Gastroesophageal sphincter (tissue), 4 donors: ENCODE data around the gene SLC25A31. TPM values are rescaled to one million over a fixed set of nuclear protein-coding genes. Genes with fewer than 3 reads are reported as not detected.

Source experiments
- ATAC-seq: fragments of 150-250 bp; one replicate; pipeline ENCODE4 v1.9.1; 2016; ENCODE audit warnings: mild to moderate bottlenecking, moderate library complexity
- H3K27ac ChIP-seq, 4 donors: fragments of 200-600 bp; sonication (generic) in 3 of 4; 1 replicate in 3 of 4; 2 replicates in 1 of 4; pipeline ENCODE4 v1.5.1; 2016 to 2019
- H3K27me3 ChIP-seq: fragments of 200-600 bp; sonication (generic); one replicate; pipeline ENCODE4 v1.5.1; 2019
- H3K36me3 ChIP-seq, 2 donors: fragments of 200-600 bp; sonication (generic); one replicate each; pipeline ENCODE4 v1.5.1; 2019; ENCODE audit warnings: control low read depth in 1 of 2
- H3K4me1 ChIP-seq, 3 donors: fragments of 200-600 bp; sonication (generic); 1 replicate in 2 of 3; 2 replicates in 1 of 3; pipeline ENCODE4 v1.5.1; 2016 to 2019; ENCODE audit warnings: control low read depth in 2 of 3
- H3K4me3 ChIP-seq, 2 donors: fragments of 200-600 bp; sonication (generic); one replicate each; pipeline ENCODE4 v1.5.1; 2019; ENCODE audit warnings: mild to moderate bottlenecking in 1 of 2, moderate library complexity in 1 of 2
- H3K9me3 ChIP-seq, 3 donors: fragments of 200-600 bp; sonication (generic); one replicate each; pipeline ENCODE4 v1.5.1; 2017 to 2019; ENCODE audit warnings: control low read depth in 2 of 3
- EP300 ChIP-seq: sonication (generic); formaldehyde crosslinking; IDR thresholded peaks from one replicate; pipeline ENCODE4 v1.6.1; 2017; ENCODE audit warnings: antibody characterized with exemption, mild to moderate bottlenecking
- POLR2A ChIP-seq, 2 donors: fragments of 450-650 bp; IDR thresholded peaks; one replicate each; pipeline ENCODE4 v1.6.1; 2017; ENCODE audit warnings: antibody characterized with exemption in 2 of 2, mild to moderate bottlenecking in 2 of 2, moderate library complexity in 1 of 2
- POLR2AphosphoS5 ChIP-seq: sonication (generic); formaldehyde crosslinking; IDR thresholded peaks from one replicate; pipeline ENCODE4 v1.6.1; 2017; ENCODE audit warnings: antibody characterized with exemption
- WGBS, 2 donors: methylation state at CpG; one replicate each; pipeline ENCODE4 v1.1.5; 2018; ENCODE audit warnings: low coverage in 1 of 2; 5-methylcytosine and 5-hydroxymethylcytosine counted together
- total RNA-seq, 4 donors: library from RNA; depleted of rRNA; stranded (reverse); fragments of >200 nt; gene quantifications; one replicate each; pipeline ENCODE4 v1.1.0, GENCODE V29; 2016
- TF ChIP-seq, protein P1 (sequence below), 4 experiments: fragments of 200-600 bp in 2 of 4; fragments of 450-650 bp in 2 of 4; sonication (generic) in 1 of 4; IDR thresholded peaks; one replicate each; pipeline ENCODE4 v1.5.1; 2017 to 2019; ENCODE audit warnings: antibody characterized with exemption in 4 of 4, mild to moderate bottlenecking in 2 of 4, moderate library complexity in 2 of 4

Gene SLC25A31
- total RNA-seq, 4 donors from 2014 or later, result not detected

DNA sequence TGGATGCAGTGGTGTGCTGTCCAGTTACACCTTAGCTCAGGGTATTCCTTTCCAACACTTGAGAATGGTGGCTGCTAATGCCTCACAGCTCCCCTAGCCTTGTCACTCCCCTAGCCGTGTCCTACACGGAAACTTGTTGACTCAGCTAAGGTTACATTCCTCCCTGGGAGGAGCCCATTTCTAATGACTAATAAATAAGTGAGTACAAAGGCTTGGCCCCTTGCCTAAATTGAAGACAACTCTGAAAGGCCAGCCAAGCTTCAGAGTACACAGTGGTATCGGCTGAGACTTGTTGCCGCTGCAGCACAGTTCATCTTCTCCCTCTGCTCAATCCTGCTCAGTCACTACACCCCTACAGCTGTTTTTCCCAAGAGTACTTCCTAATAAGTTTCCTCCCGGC is 21.2 kb upstream of the SLC25A31 start:
- peaks cover 0 to 8% (median 0%) of the 10 kb centered on the region in 3 donors for H3K4me1 ChIP-seq
- no peak overlapping the region for H3K4me3 ChIP-seq
- H3K27me3 ChIP-seq, result no peaks in the 10 kb centered on the region
- peak; percentile 37 for TF ChIP-seq POLR2AphosphoS5
- TF ChIP-seq, protein P1, sequence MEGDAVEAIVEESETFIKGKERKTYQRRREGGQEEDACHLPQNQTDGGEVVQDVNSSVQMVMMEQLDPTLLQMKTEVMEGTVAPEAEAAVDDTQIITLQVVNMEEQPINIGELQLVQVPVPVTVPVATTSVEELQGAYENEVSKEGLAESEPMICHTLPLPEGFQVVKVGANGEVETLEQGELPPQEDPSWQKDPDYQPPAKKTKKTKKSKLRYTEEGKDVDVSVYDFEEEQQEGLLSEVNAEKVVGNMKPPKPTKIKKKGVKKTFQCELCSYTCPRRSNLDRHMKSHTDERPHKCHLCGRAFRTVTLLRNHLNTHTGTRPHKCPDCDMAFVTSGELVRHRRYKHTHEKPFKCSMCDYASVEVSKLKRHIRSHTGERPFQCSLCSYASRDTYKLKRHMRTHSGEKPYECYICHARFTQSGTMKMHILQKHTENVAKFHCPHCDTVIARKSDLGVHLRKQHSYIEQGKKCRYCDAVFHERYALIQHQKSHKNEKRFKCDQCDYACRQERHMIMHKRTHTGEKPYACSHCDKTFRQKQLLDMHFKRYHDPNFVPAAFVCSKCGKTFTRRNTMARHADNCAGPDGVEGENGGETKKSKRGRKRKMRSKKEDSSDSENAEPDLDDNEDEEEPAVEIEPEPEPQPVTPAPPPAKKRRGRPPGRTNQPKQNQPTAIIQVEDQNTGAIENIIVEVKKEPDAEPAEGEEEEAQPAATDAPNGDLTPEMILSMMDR (IDR thresholded peaks at IDR 0.05), result no peak
- 31% methylated on average over 5 of the region's 5 CpGs for WGBS, 2 donors
- no peaks in the 10 kb centered on the region for H3K9me3 ChIP-seq
- ATAC-seq, result peak; percentile 50
- no peak overlapping the region for H3K27ac ChIP-seq
- H3K36me3 ChIP-seq, result peaks cover 0 to 58% of the 10 kb centered on the region in 2 donors

DNA sequence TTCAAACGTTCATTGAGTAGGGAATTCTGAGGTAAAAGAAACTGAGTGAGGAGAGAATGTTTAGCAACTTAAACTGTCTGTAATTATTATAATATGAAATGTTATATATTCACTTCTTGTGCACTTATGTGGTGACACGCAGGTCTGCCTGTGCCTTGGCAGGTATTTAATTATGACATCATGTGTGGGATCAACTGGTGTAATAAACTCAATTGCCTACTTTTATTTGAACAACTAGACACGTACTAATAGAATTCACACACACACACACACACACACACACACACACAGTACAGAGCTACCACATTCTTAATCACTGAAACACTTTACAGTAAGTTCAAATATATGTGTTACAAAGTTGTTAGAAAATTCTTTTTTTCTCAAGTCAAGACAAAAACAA is 20.7 kb upstream of the SLC25A31 start:
- H3K27ac ChIP-seq, result no peak overlapping the region
- no peak for ATAC-seq
- peaks cover 0 to 8% (median 0%) of the 10 kb centered on the region in 3 donors for H3K4me1 ChIP-seq
- no peaks in the 10 kb centered on the region for H3K27me3 ChIP-seq
- no peak for TF ChIP-seq EP300
- TF ChIP-seq, protein P1 (IDR thresholded peaks at IDR 0.05), result no peak
- TF ChIP-seq POLR2AphosphoS5, result no peak
- TF ChIP-seq POLR2A (IDR thresholded peaks at IDR 0.05), result no peak
- 54 to 63% methylated on average over 3 of the region's 3 CpGs for WGBS, 2 donors
- H3K9me3 ChIP-seq, result no peaks in the 10 kb centered on the region
- no peak overlapping the region for H3K4me3 ChIP-seq
- H3K36me3 ChIP-seq, result peaks cover 0 to 58% of the 10 kb centered on the region in 2 donors

DNA sequence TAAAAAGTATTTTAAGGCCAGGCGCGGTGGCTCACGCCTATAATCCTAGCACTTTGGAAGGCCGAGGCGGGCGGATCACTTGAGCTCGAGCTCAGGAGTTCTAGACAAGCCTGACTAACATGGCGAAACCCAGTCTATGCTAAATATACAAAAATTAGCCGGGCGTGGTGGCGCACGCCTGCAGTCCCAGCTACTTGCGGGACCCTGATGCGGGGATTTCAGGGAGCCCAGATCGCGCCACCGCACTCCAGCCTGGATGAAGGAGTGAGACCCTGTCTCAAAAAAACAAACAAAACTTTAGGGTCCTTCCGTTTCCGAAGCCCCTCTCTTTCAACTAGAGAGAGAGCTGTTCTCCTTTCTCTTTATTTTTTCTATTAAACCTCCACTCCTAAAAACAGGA is 1.2 kb downstream of the SLC25A31 start:
- TF ChIP-seq POLR2A (IDR thresholded peaks at IDR 0.05) (no peak), POLR2AphosphoS5 (no peak), EP300 (no peak)
- TF ChIP-seq, protein P1 (IDR thresholded peaks at IDR 0.05), result no peak
- Histone ChIP-seq H3K27me3 (no peaks in the 10 kb centered on the region), H3K4me3 (no peak overlapping the region), H3K36me3 (no peaks in the 10 kb centered on the region), H3K4me1 (no peaks in the 10 kb centered on the region), H3K9me3 (no peaks in the 10 kb centered on the region), H3K27ac (no peak overlapping the region)
- WGBS, 2 donors, result 92 to 96% methylated on average over 5 to 19 of the region's 19 CpGs
- ATAC-seq, result no peak

DNA sequence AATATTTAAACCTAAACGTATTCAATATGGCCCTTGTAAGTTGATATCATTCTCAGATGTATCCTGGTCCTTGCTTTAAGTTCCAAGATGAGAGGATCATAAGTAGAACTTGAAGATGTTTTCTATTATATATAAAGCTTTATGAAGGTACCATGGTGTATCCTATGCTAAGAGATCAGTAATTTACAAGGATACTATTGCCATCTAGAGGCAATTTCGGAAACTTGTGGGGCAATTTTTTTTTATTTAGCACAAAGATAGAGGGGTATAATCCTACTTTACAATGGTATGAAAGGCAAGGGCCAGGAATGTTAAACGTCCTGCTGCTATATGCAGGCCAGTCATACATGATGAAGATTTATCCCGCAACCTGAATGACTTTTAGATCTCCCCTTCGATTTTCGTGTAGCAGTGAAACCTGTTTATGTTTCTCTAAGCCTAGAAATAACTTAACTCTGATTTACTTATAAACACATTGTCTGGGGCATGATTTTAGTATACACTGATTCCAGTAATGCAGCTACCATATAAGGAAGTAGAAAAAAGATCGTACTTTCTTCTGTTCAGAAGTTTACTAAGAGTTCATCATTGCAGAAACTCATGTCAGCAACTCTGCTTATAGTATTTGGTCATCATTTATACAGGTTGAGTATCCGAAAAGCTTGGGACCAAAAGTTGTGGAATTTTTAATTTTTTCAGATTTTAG is 2.6 kb downstream of the SLC25A31 start:
- H3K4me3 ChIP-seq, result no peak overlapping the region
- H3K27me3 ChIP-seq, result no peaks in the 10 kb centered on the region
- no peaks in the 10 kb centered on the region for H3K4me1 ChIP-seq
- no peak overlapping the region for H3K27ac ChIP-seq
- TF ChIP-seq EP300, result no peak
- TF ChIP-seq, protein P1 (IDR thresholded peaks at IDR 0.05), result peak; percentile 33 to 72 (median 48)
- H3K9me3 ChIP-seq, result no peaks in the 10 kb centered on the region
- peak; percentile 34 for ATAC-seq
- no peaks in the 10 kb centered on the region for H3K36me3 ChIP-seq
- 9 to 12% methylated on average over 7 to 8 of the region's 8 CpGs for WGBS, 2 donors

DNA sequence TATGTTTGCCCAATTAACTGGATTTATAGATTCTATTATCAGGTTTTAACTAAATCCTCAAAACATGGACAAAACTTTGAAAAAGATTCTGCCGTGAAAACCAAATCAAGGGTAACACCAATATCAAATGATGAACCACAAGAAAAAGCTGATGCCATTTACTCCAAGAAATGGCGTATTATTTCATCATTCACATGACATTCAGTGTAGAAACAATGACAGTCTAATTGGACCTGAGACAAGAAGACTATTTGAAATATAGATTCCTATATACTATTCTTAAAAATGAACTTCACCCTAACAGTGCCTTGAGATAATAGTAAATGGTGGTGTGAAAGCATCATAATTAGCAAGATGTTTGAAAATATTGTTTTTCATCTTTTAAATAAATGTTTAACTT is 4.8 kb downstream of the SLC25A31 start:
- ATAC-seq, result no peak
- H3K9me3 ChIP-seq, result no peaks in the 10 kb centered on the region
- H3K4me3 ChIP-seq, result no peak overlapping the region
- no peaks in the 10 kb centered on the region for H3K4me1 ChIP-seq
- H3K36me3 ChIP-seq, result no peaks in the 10 kb centered on the region
- no peaks in the 10 kb centered on the region for H3K27me3 ChIP-seq
- TF ChIP-seq POLR2A (IDR thresholded peaks at IDR 0.05) (no peak), POLR2AphosphoS5 (no peak), EP300 (no peak)
- TF ChIP-seq, protein P1 (IDR thresholded peaks at IDR 0.05), result no peak
- no peak overlapping the region for H3K27ac ChIP-seq
- WGBS, 2 donors, result 83 to 85% methylated on average over 2 of the region's 2 CpGs
